TTC549 (cell line): Measurements from ENCODE around the gene HCAR1.
"Not testable (repeated sequence)": the region's sequence is repeated elsewhere in the genome, so short reads cannot be mapped to it uniquely, and the experiment has no call there.

Source experiments
- FAIRE-seq: peaks from 2 replicates; lab custom pipeline; 2012; peaks lifted over from hg19 to GRCh38; lab: Jason Lieb, UNC

Gene HCAR1

GRCh38 chr12:122721057-122721545 is 9.5 kb downstream of the HCAR1 start:
- no peak for FAIRE-seq

- FAIRE-seq, result not testable (repeated sequence)
Observed at GRCh38 chr12:122716658-122717057, 14.0 kb downstream of the HCAR1 start, which contains the start of gene HCAR3. HCAR3 (minus strand) TSS chr12:122716811; CDS start chr12:122716737, 74 bp downstream.

- not testable (repeated sequence) for FAIRE-seq
Observed at GRCh38 chr12:122715211-122715610, 15.4 kb downstream of the HCAR1 start.

- not testable (repeated sequence) for FAIRE-seq
Observed at GRCh38 chr12:122713491-122714188, 17.0 kb downstream of the HCAR1 start.

GRCh38 chr12:122711266-122711665 is 19.4 kb downstream of the HCAR1 start:
- not testable (repeated sequence) for FAIRE-seq

GRCh38 chr12:122710341-122710740 is 20.3 kb downstream of the HCAR1 start:
- not testable (repeated sequence) for FAIRE-seq

GRCh38 chr12:122709287-122709686 is 21.4 kb downstream of the HCAR1 start:
- FAIRE-seq, result not testable (repeated sequence)

GRCh38 chr12:122703841-122704240 is 26.8 kb downstream of the HCAR1 start:
- FAIRE-seq, result not testable (repeated sequence)

- not testable (repeated sequence) for FAIRE-seq
Observed at GRCh38 chr12:122702890-122703611, 27.6 kb downstream of the HCAR1 start, which contains the start of gene HCAR2. HCAR2 (minus strand) TSS chr12:122703357; CDS start chr12:122703283, 74 bp downstream.

- FAIRE-seq, result not testable (repeated sequence)
Observed at GRCh38 chr12:122701481-122701880, 29.2 kb downstream of the HCAR1 start.

GRCh38 chr12:122700038-122700710 is 30.5 kb downstream of the HCAR1 start:
- not testable (repeated sequence) for FAIRE-seq

GRCh38 chr12:122696922-122697321 is 33.7 kb downstream of the HCAR1 start:
- FAIRE-seq, result not testable (repeated sequence)

GRCh38 chr12:122691566-122691965 is 39.1 kb downstream of the HCAR1 start:
- no peak for FAIRE-seq

- no peak for FAIRE-seq
Observed at GRCh38 chr12:122688291-122688690, 42.4 kb downstream of the HCAR1 start.

- no peak for FAIRE-seq
Observed at GRCh38 chr12:122687086-122687485, 43.6 kb downstream of the HCAR1 start.

- FAIRE-seq, result no peak
Observed at GRCh38 chr12:122686538-122686937, 44.1 kb downstream of the HCAR1 start.

GRCh38 chr12:122684297-122684813 is 46.3 kb downstream of the HCAR1 start:
- no peak for FAIRE-seq

- no peak for FAIRE-seq
Observed at GRCh38 chr12:122681814-122682213, 48.8 kb downstream of the HCAR1 start.

GRCh38 chr12:122680989-122681388 is 49.7 kb downstream of the HCAR1 start:
- FAIRE-seq, result not testable (repeated sequence)

- not testable (repeated sequence) for FAIRE-seq
Observed at GRCh38 chr12:122676781-122677180, 53.9 kb downstream of the HCAR1 start.
